H1 (cell line): ENCODE data around the gene LRRC26. TPM values are rescaled to one million over a fixed set of nuclear protein-coding genes. Genes with fewer than 3 reads are reported as not detected.

Experiments
- CTCF ChIA-PET: fragments of 300-600 bp; sonication (Branson Sonifier 250); formaldehyde crosslinking; loops from one replicate; lab custom pipeline; 2021; ENCODE audit not compliant: partially characterized antibody; lab: Charles Lee
- POLR2A ChIA-PET: fragments of 300-600 bp; sonication (Branson Sonifier 250); formaldehyde crosslinking; loops from one replicate; lab custom pipeline; 2021; ENCODE audit warnings: inconsistent platforms; ENCODE audit not compliant: partially characterized antibody; lab: Charles Lee
- DNase-seq, 2 experiments: peaks; one replicate each; pipeline versions ENCODE4 v3.0.0 to v3.0.0-alpha.2; 2010 to 2022; ENCODE audit warnings: low spot score in 2 of 2, low read depth in 1 of 2, mixed read lengths in 1 of 2
- FAIRE-seq: peaks from 2 replicates; lab custom pipeline; 2011; peaks lifted over from hg19 to GRCh38; lab: Jason Lieb, UNC
- H2AFZ ChIP-seq: 2 replicates; pipeline ENCODE4 v1.8.1; 2012; ENCODE audit warnings: low read length, inconsistent platforms
- H2AK5ac ChIP-seq: 2 replicates; pipeline ENCODE4 v1.6.1; 2013; ENCODE audit warnings: low read depth, low read length
- H2BK120ac ChIP-seq: replicated peaks from 2 replicates; pipeline ENCODE3; 2013; ENCODE audit warnings: low read depth, low read length, inconsistent platforms
- H2BK12ac ChIP-seq: 2 replicates; pipeline ENCODE4 v1.6.1; 2013; ENCODE audit warnings: low read depth, low read length
- H2BK15ac ChIP-seq: 2 replicates; pipeline ENCODE4 v1.6.1; 2013; ENCODE audit warnings: low read length
- H2BK20ac ChIP-seq: 2 replicates; pipeline ENCODE4 v1.6.1; 2013; ENCODE audit warnings: low read length
- H2BK5ac ChIP-seq: 2 replicates; pipeline ENCODE4 v1.6.1; 2013; ENCODE audit warnings: low read depth, low read length
- H3K14ac ChIP-seq: 2 replicates; pipeline ENCODE4 v1.6.1; 2013; ENCODE audit warnings: inconsistent platforms; ENCODE audit not compliant: insufficient read length
- H3K18ac ChIP-seq: 2 replicates; pipeline ENCODE4 v1.6.1; 2013; ENCODE audit warnings: low read length; ENCODE audit errors: extremely low read depth
- H3K23ac ChIP-seq: 2 replicates; pipeline ENCODE4 v1.6.1; 2013; ENCODE audit warnings: inconsistent platforms; ENCODE audit not compliant: insufficient read length
- H3K23me2 ChIP-seq: 2 replicates; pipeline ENCODE4 v1.6.1; 2013; ENCODE audit warnings: low read depth, low read length
- H3K27ac ChIP-seq: 2 replicates; pipeline ENCODE4 v1.6.1; 2011; ENCODE audit warnings: low read depth, low read length, inconsistent platforms
- H3K27me3 ChIP-seq, 4 experiments: replicated peaks in 1 of 4; 1 replicate in 1 of 4; 2 replicates in 3 of 4; pipeline versions ENCODE4 v1.6.1 to v1.8.1; 2011 to 2013; ENCODE audit warnings: low read length in 3 of 4, mild to moderate bottlenecking in 3 of 4, inconsistent platforms in 2 of 4, mixed read lengths in 2 of 4, moderate library complexity in 1 of 4; ENCODE audit not compliant: control insufficient read depth in 3 of 4, insufficient read depth in 3 of 4; ENCODE audit errors: extremely low read depth in 1 of 4
- H3K36me3 ChIP-seq, 4 experiments: 2 replicates each; pipeline versions ENCODE4 v1.6.1 to v1.8.1; 2011 to 2013; ENCODE audit warnings: mild to moderate bottlenecking in 4 of 4, low read length in 3 of 4, moderate library complexity in 2 of 4, control low read depth in 1 of 4, inconsistent platforms in 1 of 4; ENCODE audit not compliant: insufficient read depth in 4 of 4, control insufficient read depth in 2 of 4
- H3K4ac ChIP-seq: replicated peaks from 2 replicates; pipeline ENCODE3; 2013; ENCODE audit warnings: low read length, low read depth, mixed read lengths, inconsistent platforms; ENCODE audit not compliant: insufficient read length
- H3K4me1 ChIP-seq, 4 experiments: replicated peaks in 1 of 4; 1 replicate in 1 of 4; 2 replicates in 3 of 4; pipeline versions ENCODE4 v1.6.1 to v1.8.1; 2011 to 2013; ENCODE audit warnings: low read length in 3 of 4, inconsistent platforms in 2 of 4, mixed read lengths in 1 of 4; ENCODE audit not compliant: insufficient read depth in 4 of 4, control insufficient read depth in 3 of 4
- H3K4me2 ChIP-seq, 2 experiments: 2 replicates each; pipeline versions ENCODE4 v1.6.1 to v1.8.1; 2011 to 2013; ENCODE audit warnings: low read depth in 2 of 2, low read length in 2 of 2, control low read depth in 1 of 2, inconsistent platforms in 1 of 2, mild to moderate bottlenecking in 1 of 2; ENCODE audit not compliant: insufficient read depth in 1 of 2
- H3K4me3 ChIP-seq, 4 experiments: fragments of 200-600, 300-600 bp in 1 of 4; sonication (generic), shearing (Covaris generic), sonication (Bioruptor Twin) in 1 of 4; 2 replicates each; pipeline versions ENCODE4 v1.5.1 to v1.8.1; 2011 to 2016; ENCODE audit warnings: low read length in 4 of 4, low read depth in 3 of 4, control low read depth in 2 of 4, inconsistent platforms in 2 of 4, mild to moderate bottlenecking in 2 of 4, mixed read lengths in 1 of 4, moderate library complexity in 1 of 4; ENCODE audit not compliant: insufficient read depth in 2 of 4; ENCODE audit errors: extremely low read depth in 1 of 4
- H3K56ac ChIP-seq: replicated peaks from 2 replicates; pipeline ENCODE3; 2013; ENCODE audit warnings: low read depth, mild to moderate bottlenecking, mixed read lengths, low read length, inconsistent platforms; ENCODE audit not compliant: insufficient read length
- H3K79me1 ChIP-seq: 2 replicates; pipeline ENCODE4 v1.6.1; 2013; ENCODE audit warnings: low read depth, low read length, control low read depth
- H3K79me2 ChIP-seq, 2 experiments: 2 replicates each; pipeline versions ENCODE4 v1.6.1 to v1.8.1; 2012 to 2013; ENCODE audit warnings: low read length in 2 of 2, mild to moderate bottlenecking in 2 of 2, inconsistent platforms in 1 of 2; ENCODE audit not compliant: insufficient read depth in 2 of 2, control insufficient read depth in 1 of 2
- H3K9ac ChIP-seq, 4 experiments: replicated peaks in 1 of 4; 1 replicate in 1 of 4; 2 replicates in 3 of 4; pipeline versions ENCODE4 v1.6.1 to v1.8.1; 2011 to 2013; ENCODE audit warnings: low read depth in 3 of 4, low read length in 3 of 4, control low read depth in 2 of 4, mild to moderate bottlenecking in 2 of 4, moderate library complexity in 2 of 4, inconsistent platforms in 1 of 4; ENCODE audit errors: extremely low read depth in 1 of 4
- H3K9me3 ChIP-seq, 2 experiments: 2 replicates each; pipeline versions ENCODE4 v1.6.1 to v1.8.1; 2012 to 2013; ENCODE audit warnings: mild to moderate bottlenecking in 2 of 2, moderate library complexity in 2 of 2, control low read depth in 1 of 2, inconsistent platforms in 1 of 2, low read depth in 1 of 2, low read length in 1 of 2, mixed read lengths in 1 of 2; ENCODE audit not compliant: insufficient read depth in 2 of 2
- H4K20me1 ChIP-seq, 2 experiments: replicated peaks in 1 of 2; 2 replicates each; pipeline versions ENCODE3 to v1.8.1; 2011 to 2013; ENCODE audit warnings: inconsistent platforms in 2 of 2, low read length in 2 of 2, mild to moderate bottlenecking in 1 of 2; ENCODE audit not compliant: insufficient read depth in 2 of 2, control insufficient read depth in 1 of 2
- H4K5ac ChIP-seq: 2 replicates; pipeline ENCODE4 v1.6.1; 2013; ENCODE audit warnings: low read length, low read depth, mixed read lengths, inconsistent platforms; ENCODE audit not compliant: insufficient read length
- H4K8ac ChIP-seq: 2 replicates; pipeline ENCODE4 v1.8.0; 2013; ENCODE audit warnings: mild to moderate bottlenecking, moderate library complexity, low read length, inconsistent platforms; ENCODE audit not compliant: insufficient read depth; ENCODE audit errors: extremely low read depth
- H4K91ac ChIP-seq: replicated peaks from 2 replicates; pipeline ENCODE3; 2013; ENCODE audit warnings: low read length, mixed read lengths, inconsistent platforms; ENCODE audit not compliant: insufficient read length
- BRCA1 ChIP-seq: IDR thresholded peaks from 2 replicates; pipeline ENCODE4 v1.6.1; 2012; ENCODE audit warnings: low read depth, low read length, improper control_type of control experiment
- POLR2A ChIP-seq, 2 experiments: IDR thresholded peaks; 1 replicate in 1 of 2; 2 replicates in 1 of 2; pipeline ENCODE4 v1.6.1; 2011; ENCODE audit warnings: low read depth in 2 of 2, low read length in 2 of 2, mild to moderate bottlenecking in 2 of 2; ENCODE audit errors: control extremely low read depth in 1 of 2
- TAF7 ChIP-seq: optimal IDR thresholded peaks from 2 replicates; pipeline ENCODE3; 2011; ENCODE audit warnings: low read depth, mild to moderate bottlenecking, inconsistent platforms, low read length, moderate library complexity, borderline replicate concordance
- WGBS, 2 experiments: shearing (Covaris generic) in 1 of 2; methylation state at CpG; one replicate each; pipeline versions ENCODE4 v1.1.6 to v1.1.7; 2013 to 2015; ENCODE audit warnings: low lambda C conversion rate in 2 of 2, mixed read lengths in 2 of 2, inconsistent platforms in 1 of 2, low coverage in 1 of 2, missing lambda C conversion rate in 1 of 2; ENCODE audit not compliant: insufficient replicate concordance in 2 of 2, insufficient coverage in 1 of 2, insufficient read length in 1 of 2; ENCODE audit errors: extremely low coverage in 1 of 2, missing lambda C conversion rate in 1 of 2; 5-methylcytosine and 5-hydroxymethylcytosine counted together
- polyA plus RNA-seq, 7 experiments: library from polyadenylated mRNA; depleted of rRNA in 3 of 7; stranded (reverse) in 5 of 7; unstranded in 2 of 7; fragments of >200 nt in 5 of 7; fragments of 200-250 nt in 2 of 7; gene quantifications; 1 replicate in 5 of 7; 2 replicates in 1 of 7; 4 replicates in 1 of 7; pipeline versions ENCODE4 v1.2.1 to v1.2.3, GENCODE V29; 2011 to 2013; ENCODE audit warnings: missing spikeins in 2 of 7, mixed read lengths in 2 of 7
- total RNA-seq: library from RNA; stranded (reverse); fragmentation: NEBNext Ultra II Directional; extraction: Animal tissue kit (Norgen Biotek cat#: 25700); gene quantifications from 2 replicates; pipeline ENCODE4 v1.2.1, GENCODE V29; 2021
- TF ChIP-seq, protein P1 (sequence below): IDR thresholded peaks from 2 replicates; pipeline ENCODE4 v1.6.1; 2011; ENCODE audit warnings: low read depth, mild to moderate bottlenecking, low read length; ENCODE audit not compliant: insufficient read depth

Gene LRRC26
- total and polyA plus RNA-seq, 2 of the 8 experiments (the other 6 are each of a cell fraction or from before 2014, with no cell fraction given), result 0.34 to 0.85 TPM

- Histone ChIP-seq H3K27me3 (no peaks in the 10 kb centered on the region; a peak in 1 of 7 replicates), H3K4me2 (no peak overlapping the region), H3K14ac (no peak overlapping the region), H3K18ac (no peak overlapping the region), H3K9me3 (no peaks in the 10 kb centered on the region), H2BK5ac (no peak overlapping the region), H4K91ac (no peak overlapping the region), H3K27ac (no peak overlapping the region), H2AFZ (no peak overlapping the region), H2BK15ac (no peak overlapping the region), H3K4me3 (no peak overlapping the region), H3K4ac (no peak overlapping the region), H4K20me1 (peaks cover 0 to 25% of the 10 kb centered on the region in 2 experiments), H4K5ac (no peak overlapping the region), H3K56ac (no peak overlapping the region), H2BK12ac (no peak overlapping the region), H2BK20ac (no peak overlapping the region), H3K4me1 (peaks cover 0 to 10% (median 3%) of the 10 kb centered on the region in 4 experiments; a peak in 3 of 7 replicates), H3K23me2 (peaks cover 5% of the 10 kb centered on the region; the same call in 1 of the 2 replicates), H3K79me2 (peaks cover 0 to 20% of the 10 kb centered on the region in 2 experiments; a peak in 2 of 4 replicates), H3K36me3 (peaks cover 0 to 40% (median 10%) of the 10 kb centered on the region in 4 experiments; a peak in 7 of 8 replicates), H3K9ac (no peak overlapping the region), H3K23ac (no peak overlapping the region), H4K8ac (no peak overlapping the region), H3K79me1 (peaks cover 3% of the 10 kb centered on the region), H2BK120ac (no peak overlapping the region), H2AK5ac (no peak overlapping the region)
- POLR2A ChIA-PET, result interaction anchor here (0.6 to 0.9 kb wide), 2 partner anchors 9 to 226 kb away, joined by 3 to 4 read pairs; no protein-coding TSS in a partner anchor
- no peak for DNase-seq
- TF ChIP-seq BRCA1 (no peak), POLR2A (IDR thresholded peaks at IDR 0.05; ENCODE audit: control extremely low read depth in 1 of 2, low read depth in 2 of 2, low read length in 2 of 2) (no peak), TAF7 (no peak)
- TF ChIP-seq, protein P1, sequence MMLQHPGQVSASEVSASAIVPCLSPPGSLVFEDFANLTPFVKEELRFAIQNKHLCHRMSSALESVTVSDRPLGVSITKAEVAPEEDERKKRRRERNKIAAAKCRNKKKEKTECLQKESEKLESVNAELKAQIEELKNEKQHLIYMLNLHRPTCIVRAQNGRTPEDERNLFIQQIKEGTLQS, result no peak
- WGBS, 2 experiments, result 93% methylated on average over 27 of the region's 27 CpGs; no CpG with 5 or more reads in 1 of the 2 experiments
- FAIRE-seq, result no peak
- CTCF ChIA-PET, result no interaction called here
Observed at GRCh38 chr9:137183980-137184595, 14.2 kb upstream of the LRRC26 start.
